Stimulated activated CD4-positive, alpha-beta T cell treated with anti-CD3 and anti-CD28 coated beads, Interleukin-12 subunit alpha, Interleukin-12 subunit beta, amount 100 ng/mL, for 4 hours (primary cell): ENCODE data around the gene SCN1B.
A peak's percentile ranks its signal among the peaks of the same experiment; 100 is the strongest.
"Not testable (repeated sequence)": the region's sequence is repeated elsewhere in the genome, so short reads cannot be mapped to it uniquely, and the experiment has no call there.

Experiments
- DNase-seq: peaks from one replicate; pipeline ENCODE4 v3.0.0-alpha.2; 2020

The SCN1B gene

GRCh38 chr19:35039881-35040825 lies 9.9 kb downstream of the SCN1B start:
- no peak for DNase-seq

- DNase-seq: peak; percentile 40
These were observed 10.7 kb downstream of the SCN1B start for GRCh38 chr19:35040826-35041547.

GRCh38 chr19:35041548-35042055 lies 11.3 kb downstream of the SCN1B start, which contains the start of gene HPN:
Gene HPN, plus strand, starts transcription at chr19:35041721. Its CDS starts 786 bp downstream, at chr19:35042507.
- no peak for DNase-seq

GRCh38 chr19:35042056-35042730 lies 11.9 kb downstream of the SCN1B start:
- DNase-seq: no peak

- DNase-seq: no peak
These were observed 12.8 kb downstream of the SCN1B start for GRCh38 chr19:35042954-35043604.

- DNase-seq: no peak
These were observed 13.6 kb downstream of the SCN1B start for GRCh38 chr19:35043906-35044305.

GRCh38 chr19:35044317-35045117 lies 14.2 kb downstream of the SCN1B start:
- DNase-seq: peak; percentile 55

- DNase-seq: no peak
These were observed 15.5 kb downstream of the SCN1B start for GRCh38 chr19:35045667-35046300.

- DNase-seq: no peak
These were observed 16.2 kb downstream of the SCN1B start for GRCh38 chr19:35046461-35046860.

GRCh38 chr19:35048911-35049411 lies 18.7 kb downstream of the SCN1B start:
- no peak for DNase-seq

GRCh38 chr19:35049456-35049855 lies 19.2 kb downstream of the SCN1B start:
- no peak for DNase-seq

GRCh38 chr19:35050662-35051061 lies 20.4 kb downstream of the SCN1B start:
- not testable (repeated sequence) for DNase-seq

- not testable (repeated sequence) for DNase-seq
These were observed 21.0 kb downstream of the SCN1B start for GRCh38 chr19:35051268-35051667.

- DNase-seq: no peak
These were observed 21.5 kb downstream of the SCN1B start for GRCh38 chr19:35051796-35052195.

GRCh38 chr19:35052599-35053190 lies 22.4 kb downstream of the SCN1B start:
- DNase-seq: no peak

GRCh38 chr19:35053667-35054293 lies 23.5 kb downstream of the SCN1B start:
- DNase-seq: no peak

- no peak for DNase-seq
These were observed 24.4 kb downstream of the SCN1B start for GRCh38 chr19:35054626-35055025.

GRCh38 chr19:35055715-35056179 lies 25.5 kb downstream of the SCN1B start:
- DNase-seq: no peak

GRCh38 chr19:35056513-35057063 lies 26.3 kb downstream of the SCN1B start:
- no peak for DNase-seq
